GM12872 (cell line): ENCODE data around the gene H1-8.

Experiments used
- CTCF ChIP-seq: IDR thresholded peaks from 3 replicates; pipeline ENCODE4 v1.5.1; 2011; ENCODE audit warnings: low read depth, mild to moderate bottlenecking, low read length, moderate library complexity; ENCODE audit not compliant: insufficient read depth

The H1-8 gene

GRCh38 chr3:129586746-129587430, 43.9 kb downstream of the H1-8 start:
- TF ChIP-seq CTCF = no peak

GRCh38 chr3:129587566-129588210, 44.7 kb downstream of the H1-8 start:
- no peak for TF ChIP-seq CTCF

GRCh38 chr3:129590215-129590614, 47.2 kb downstream of the H1-8 start:
- TF ChIP-seq CTCF = no peak

GRCh38 chr3:129591932-129592331, 49.0 kb downstream of the H1-8 start:
- no peak for TF ChIP-seq CTCF

- no peak for TF ChIP-seq CTCF
Observed at GRCh38 chr3:129592381-129593131, 49.6 kb downstream of the H1-8 start.

GRCh38 chr3:129593230-129593594, 50.2 kb downstream of the H1-8 start:
- TF ChIP-seq CTCF = no peak

GRCh38 chr3:129593595-129594339, 50.8 kb downstream of the H1-8 start:
- TF ChIP-seq CTCF = no peak
